Trophoblast cell (in vitro differentiated cells and primary cell): ENCODE results near the gene NKAIN4.

Source experiments
- DNase-seq, 2 donors: peaks; one replicate each; pipeline ENCODE4 v3.0.0-alpha.2; 2016
- H2AFZ ChIP-seq: 2 replicates; pipeline ENCODE4 v1.6.1; 2013; ENCODE audit warnings: low read length, moderate library complexity, mild to moderate bottlenecking; ENCODE audit not compliant: insufficient read depth, poor library complexity
- H2AK5ac ChIP-seq: 2 replicates; pipeline ENCODE4 v1.6.1; 2013; ENCODE audit warnings: mild to moderate bottlenecking, low read length
- H2BK120ac ChIP-seq: 2 replicates; pipeline ENCODE4 v1.6.1; 2013; ENCODE audit warnings: low read length, mild to moderate bottlenecking, moderate library complexity; ENCODE audit not compliant: insufficient read depth, poor library complexity
- H2BK12ac ChIP-seq: 2 replicates; pipeline ENCODE4 v1.6.1; 2013; ENCODE audit warnings: mild to moderate bottlenecking, low read length, moderate library complexity
- H2BK5ac ChIP-seq: 2 replicates; pipeline ENCODE4 v1.6.1; 2013; ENCODE audit warnings: low read length, low read depth, moderate library complexity, mild to moderate bottlenecking; ENCODE audit not compliant: poor library complexity
- H3K14ac ChIP-seq: 2 replicates; pipeline ENCODE4 v1.6.1; 2013; ENCODE audit warnings: mild to moderate bottlenecking, low read length
- H3K18ac ChIP-seq: 2 replicates; pipeline ENCODE4 v1.6.1; 2013; ENCODE audit warnings: mild to moderate bottlenecking, low read length
- H3K23ac ChIP-seq: 2 replicates; pipeline ENCODE4 v1.6.1; 2013; ENCODE audit warnings: low read length
- H3K27ac ChIP-seq: 2 replicates; pipeline ENCODE4 v1.5.1; 2013; ENCODE audit warnings: low read depth, mild to moderate bottlenecking, inconsistent platforms, low read length, moderate library complexity
- H3K27me3 ChIP-seq: 2 replicates; pipeline ENCODE4 v1.6.1; 2013; ENCODE audit warnings: inconsistent platforms, mild to moderate bottlenecking, low read length, moderate library complexity; ENCODE audit not compliant: insufficient read depth
- H3K36me3 ChIP-seq, 2 experiments: 1 replicate in 1 of 2; 2 replicates in 1 of 2; pipeline ENCODE4 v1.6.1; 2013; ENCODE audit warnings: low read length in 2 of 2, mild to moderate bottlenecking in 2 of 2, moderate library complexity in 1 of 2; ENCODE audit not compliant: insufficient read depth in 2 of 2, control insufficient read depth in 1 of 2
- H3K4ac ChIP-seq: 2 replicates; pipeline ENCODE4 v1.6.1; 2013; ENCODE audit warnings: low read depth, mild to moderate bottlenecking, low read length, moderate library complexity
- H3K4me1 ChIP-seq, 2 experiments: 1 replicate in 1 of 2; 2 replicates in 1 of 2; pipeline ENCODE4 v1.6.1; 2013; ENCODE audit warnings: low read length in 2 of 2, mild to moderate bottlenecking in 2 of 2, moderate library complexity in 1 of 2; ENCODE audit not compliant: insufficient read depth in 2 of 2, control insufficient read depth in 1 of 2
- H3K4me2 ChIP-seq: 2 replicates; pipeline ENCODE4 v1.6.1; 2013; ENCODE audit warnings: inconsistent platforms, mild to moderate bottlenecking, low read length, moderate library complexity
- H3K4me3 ChIP-seq: 2 replicates; pipeline ENCODE4 v1.5.1; 2013; ENCODE audit warnings: mild to moderate bottlenecking, low read depth, low read length, inconsistent platforms
- H3K79me1 ChIP-seq: one replicate; pipeline ENCODE4 v1.6.1; 2013; ENCODE audit warnings: low read length
- H3K79me2 ChIP-seq: 2 replicates; pipeline ENCODE4 v1.6.1; 2013; ENCODE audit warnings: low read length, mild to moderate bottlenecking; ENCODE audit not compliant: control insufficient read depth, insufficient read depth, poor library complexity
- H3K9ac ChIP-seq: 2 replicates; pipeline ENCODE4 v1.6.1; 2013; ENCODE audit warnings: mild to moderate bottlenecking, low read length
- H3K9me3 ChIP-seq: 2 replicates; pipeline ENCODE4 v1.6.1; 2013; ENCODE audit warnings: low read depth, mild to moderate bottlenecking, control low read depth, inconsistent platforms, low read length; ENCODE audit not compliant: insufficient read depth
- H4K12ac ChIP-seq: 2 replicates; pipeline ENCODE4 v1.6.1; 2013; ENCODE audit warnings: low read depth, mild to moderate bottlenecking, low read length, moderate library complexity
- H4K8ac ChIP-seq: 2 replicates; pipeline ENCODE4 v1.6.1; 2013; ENCODE audit warnings: low read depth, mild to moderate bottlenecking, low read length, moderate library complexity
- H4K91ac ChIP-seq: one replicate; pipeline ENCODE4 v1.6.1; 2013; ENCODE audit warnings: low read depth, mild to moderate bottlenecking, low read length, moderate library complexity
- WGBS: extraction: QIAGEN DNeasy Blood & Tissue Kit; methylation state at CpG from one replicate; pipeline ENCODE4 v1.1.7; 2013; ENCODE audit warnings: missing lambda C conversion rate; ENCODE audit not compliant: insufficient read length, insufficient coverage; ENCODE audit errors: extremely low coverage; 5-methylcytosine and 5-hydroxymethylcytosine counted together

NKAIN4 gene

GRCh38 chr20:63268256-63268655, 14.0 kb upstream of the NKAIN4 start:
- Histone ChIP-seq H3K79me1 (peaks cover 8% of the 10 kb centered on the region), H3K23ac (no peak overlapping the region), H2BK5ac (no peak overlapping the region), H2BK12ac (no peak overlapping the region), H3K27ac (no peak overlapping the region), H3K9me3 (peaks cover 1% of the 10 kb centered on the region), H4K8ac (no peak overlapping the region), H3K4ac (no peak overlapping the region), H2AK5ac (no peak overlapping the region), H3K36me3 (peaks cover 4 to 5% of the 10 kb centered on the region in 2 experiments), H3K18ac (no peak overlapping the region), H4K12ac (no peak overlapping the region), H4K91ac (no peak overlapping the region), H3K14ac (no peak overlapping the region), H3K4me2 (no peak overlapping the region), H2AFZ (no peak overlapping the region), H2BK120ac (no peak overlapping the region), H3K27me3 (no peaks in the 10 kb centered on the region), H3K79me2 (peaks cover 10% of the 10 kb centered on the region), H3K4me3 (no peak overlapping the region), H3K9ac (no peak overlapping the region), H3K4me1 (peaks cover 11 to 12% of the 10 kb centered on the region in 2 experiments)
- WGBS, result no CpG with 5 or more reads among the region's 7 CpGs
- no peak for DNase-seq

GRCh38 chr20:63267691-63268090, 13.4 kb upstream of the NKAIN4 start:
- peaks cover 11 to 12% of the 10 kb centered on the region in 2 experiments for H3K4me1 ChIP-seq
- H2BK120ac ChIP-seq, result no peak overlapping the region
- no peak overlapping the region for H2AK5ac ChIP-seq
- H4K12ac ChIP-seq, result no peak overlapping the region
- H3K4me3 ChIP-seq, result no peak overlapping the region
- H4K8ac ChIP-seq, result no peak overlapping the region
- DNase-seq, result peak; percentile 73 to 84
- no peak overlapping the region for H3K4me2 ChIP-seq
- H3K9ac ChIP-seq, result no peak overlapping the region
- H3K23ac ChIP-seq, result no peak overlapping the region
- H3K79me1 ChIP-seq, result peaks cover 3% of the 10 kb centered on the region
- peaks cover 1% of the 10 kb centered on the region for H3K9me3 ChIP-seq
- no peak overlapping the region for H3K18ac ChIP-seq
- H2BK12ac ChIP-seq, result no peak overlapping the region
- H4K91ac ChIP-seq, result no peak overlapping the region
- no CpG with 5 or more reads among the region's 9 CpGs for WGBS
- peaks cover 4 to 5% of the 10 kb centered on the region in 2 experiments for H3K36me3 ChIP-seq
- no peak overlapping the region for H3K4ac ChIP-seq
- H3K14ac ChIP-seq, result peak overlapping the region; percentile 35
- no peak overlapping the region for H2BK5ac ChIP-seq
- H2AFZ ChIP-seq, result no peak overlapping the region
- H3K27me3 ChIP-seq, result no peaks in the 10 kb centered on the region
- no peak overlapping the region for H3K27ac ChIP-seq
- peaks cover 4% of the 10 kb centered on the region for H3K79me2 ChIP-seq

- no peak overlapping the region for H3K4ac ChIP-seq
- no peaks in the 10 kb centered on the region for H3K27me3 ChIP-seq
- H3K36me3 ChIP-seq, result peaks cover 3 to 5% of the 10 kb centered on the region in 2 experiments
- no peak overlapping the region for H2BK5ac ChIP-seq
- H3K27ac ChIP-seq, result no peak overlapping the region
- H4K8ac ChIP-seq, result no peak overlapping the region
- H4K12ac ChIP-seq, result no peak overlapping the region
- no peak overlapping the region for H3K4me3 ChIP-seq
- no peak overlapping the region for H3K9ac ChIP-seq
- H2BK120ac ChIP-seq, result no peak overlapping the region
- no peaks in the 10 kb centered on the region for H3K79me2 ChIP-seq
- no peak overlapping the region for H2AFZ ChIP-seq
- no peak overlapping the region for H3K14ac ChIP-seq
- no peak overlapping the region for H3K23ac ChIP-seq
- H2BK12ac ChIP-seq, result no peak overlapping the region
- peaks cover 1% of the 10 kb centered on the region for H3K9me3 ChIP-seq
- no peak overlapping the region for H4K91ac ChIP-seq
- no peak overlapping the region for H3K18ac ChIP-seq
- H2AK5ac ChIP-seq, result no peak overlapping the region
- no CpG with 5 or more reads among the region's 12 CpGs for WGBS
- no peak overlapping the region for H3K4me2 ChIP-seq
- DNase-seq, result peak; percentile 62 to 84
- no peaks in the 10 kb centered on the region for H3K79me1 ChIP-seq
- peaks cover 11 to 12% of the 10 kb centered on the region in 2 experiments for H3K4me1 ChIP-seq
Observed at GRCh38 chr20:63265891-63266515, 11.7 kb upstream of the NKAIN4 start.

GRCh38 chr20:63264519-63264918, 10.3 kb upstream of the NKAIN4 start:
- no peak overlapping the region for H3K14ac ChIP-seq
- H3K4me1 ChIP-seq, result peaks cover 12% of the 10 kb centered on the region in 2 experiments
- no peak overlapping the region for H3K9ac ChIP-seq
- H3K4ac ChIP-seq, result no peak overlapping the region
- no peak overlapping the region for H4K8ac ChIP-seq
- WGBS, result no CpG with 5 or more reads among the region's 14 CpGs
- H3K9me3 ChIP-seq, result peaks cover 1% of the 10 kb centered on the region
- H3K79me1 ChIP-seq, result no peaks in the 10 kb centered on the region
- no peak overlapping the region for H2AK5ac ChIP-seq
- no peak overlapping the region for H3K18ac ChIP-seq
- no peak overlapping the region for H2BK5ac ChIP-seq
- H2BK120ac ChIP-seq, result no peak overlapping the region
- no peak overlapping the region for H2AFZ ChIP-seq
- no peaks in the 10 kb centered on the region for H3K36me3 ChIP-seq
- no peak overlapping the region for H3K23ac ChIP-seq
- H3K4me3 ChIP-seq, result no peak overlapping the region
- no peak overlapping the region for H3K4me2 ChIP-seq
- H3K27ac ChIP-seq, result no peak overlapping the region
- H3K27me3 ChIP-seq, result no peaks in the 10 kb centered on the region
- H4K12ac ChIP-seq, result no peak overlapping the region
- no peak overlapping the region for H2BK12ac ChIP-seq
- no peaks in the 10 kb centered on the region for H3K79me2 ChIP-seq
- no peak overlapping the region for H4K91ac ChIP-seq
- DNase-seq, result no peak
